Neural crest cell (in vitro differentiated cells): ENCODE measurements around the gene C10orf120. TPM values are rescaled to one million over a fixed set of nuclear protein-coding genes. Genes with fewer than 3 reads are reported as not detected.

ENCODE experiments used
- DNase-seq: peaks from one replicate; pipeline ENCODE4 v3.0.0; 2021; ENCODE audit warnings: low read depth, mixed read lengths, low spot score
- H3K27ac Mint-ChIP-seq: one replicate; pipeline ENCODE4 v1.8.0; 2021; ENCODE audit warnings: mild to moderate bottlenecking, mixed read lengths; ENCODE audit not compliant: unreplicated experiment
- H3K27me3 Mint-ChIP-seq: 2 replicates; pipeline ENCODE4 v1.8.0; 2021; ENCODE audit warnings: low read depth, mild to moderate bottlenecking, mixed read lengths
- H3K36me3 Mint-ChIP-seq: 2 replicates; pipeline ENCODE4 v1.8.0; 2021; ENCODE audit warnings: low read depth, mild to moderate bottlenecking, mixed read lengths
- H3K4me1 Mint-ChIP-seq: 2 replicates; pipeline ENCODE4 v1.8.0; 2021; ENCODE audit warnings: mixed read lengths
- H3K4me3 Mint-ChIP-seq: one replicate; pipeline ENCODE4 v1.8.0; 2021; ENCODE audit warnings: mild to moderate bottlenecking, mixed read lengths
- H3K9me3 Mint-ChIP-seq: 2 replicates; pipeline ENCODE4 v1.8.0; 2021; ENCODE audit warnings: mixed read lengths
- CTCF ChIP-seq: fragments of 200-600 bp; sonication (generic); conservative IDR thresholded peaks from 2 replicates; pipeline ENCODE4 v1.5.0; 2021; ENCODE audit warnings: antibody characterized with exemption, mild to moderate bottlenecking
- total RNA-seq: library from RNA; stranded (reverse); gene quantifications from 2 replicates; pipeline ENCODE4 v1.2.1, GENCODE V29; 2021

C10orf120 gene
- total RNA-seq, 1 donor from 2014 or later, result not detected

DNA sequence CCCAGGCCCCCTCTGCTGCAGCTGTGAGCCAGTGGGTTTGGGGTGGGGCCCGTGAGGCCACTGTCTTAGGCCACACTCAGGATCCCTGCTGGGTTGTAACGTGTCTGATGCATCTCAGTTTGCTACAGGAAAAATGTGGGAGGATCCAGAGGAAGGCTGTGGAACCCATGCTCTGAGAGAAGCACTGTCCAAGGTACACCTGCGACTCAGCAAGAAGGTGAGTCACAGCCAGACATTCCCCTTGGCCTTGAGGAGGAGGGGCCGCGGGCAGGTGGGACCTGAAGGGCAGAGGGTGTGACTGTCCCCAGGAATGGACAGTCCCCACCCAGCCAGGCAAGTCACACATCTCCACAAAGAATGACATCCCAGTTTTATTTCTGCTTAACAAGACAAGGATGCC lies 27.8 kb upstream of the C10orf120 start:
- H3K9me3 Mint-ChIP-seq, result no peaks in the 10 kb centered on the region
- TF ChIP-seq CTCF, result no peak
- H3K4me1 Mint-ChIP-seq, result no peaks in the 10 kb centered on the region
- H3K4me3 Mint-ChIP-seq, result no peak overlapping the region
- no peak overlapping the region for H3K27ac Mint-ChIP-seq
- peaks cover 25% of the 10 kb centered on the region for H3K27me3 Mint-ChIP-seq
- no peaks in the 10 kb centered on the region for H3K36me3 Mint-ChIP-seq
- no peak for DNase-seq

- Mint-ChIP-seq H3K4me1 (no peaks in the 10 kb centered on the region), H3K27ac (no peak overlapping the region), H3K9me3 (no peaks in the 10 kb centered on the region), H3K36me3 (no peaks in the 10 kb centered on the region), H3K4me3 (no peak overlapping the region), H3K27me3 (peaks cover 36% of the 10 kb centered on the region)
- TF ChIP-seq CTCF, result no peak
- no peak for DNase-seq
Observed at GRCh38 chr10:122725768-122726167, 26.1 kb upstream of the C10orf120 start.

GRCh38 chr10:122725006-122725405 lies 25.4 kb upstream of the C10orf120 start:
- H3K9me3 Mint-ChIP-seq, result no peaks in the 10 kb centered on the region
- no peak overlapping the region for H3K4me3 Mint-ChIP-seq
- DNase-seq, result no peak
- no peak for TF ChIP-seq CTCF
- no peaks in the 10 kb centered on the region for H3K36me3 Mint-ChIP-seq
- no peak overlapping the region for H3K27ac Mint-ChIP-seq
- H3K4me1 Mint-ChIP-seq, result no peaks in the 10 kb centered on the region
- peaks cover 44% of the 10 kb centered on the region for H3K27me3 Mint-ChIP-seq

DNA sequence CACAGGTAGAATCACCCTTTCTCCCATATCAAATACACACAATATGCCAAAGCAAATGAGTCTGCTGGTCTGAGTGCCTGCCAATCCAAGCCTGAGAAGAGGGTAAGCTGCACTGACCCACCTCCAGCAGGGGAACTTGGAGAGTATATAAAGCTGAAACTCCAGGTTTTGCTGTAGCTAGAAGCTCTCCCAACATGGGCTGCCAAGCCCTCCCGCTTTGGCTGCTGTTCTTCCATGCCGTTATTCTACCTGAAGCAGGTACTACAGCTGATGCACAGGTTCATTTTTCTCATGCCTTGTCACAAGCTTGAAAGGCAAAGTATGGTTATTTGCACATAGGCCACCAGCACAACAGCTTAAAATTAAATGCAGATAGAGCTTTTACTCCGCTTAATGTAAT lies 21.5 kb upstream of the C10orf120 start:
- no peaks in the 10 kb centered on the region for H3K9me3 Mint-ChIP-seq
- no peak overlapping the region for H3K27ac Mint-ChIP-seq

DNA sequence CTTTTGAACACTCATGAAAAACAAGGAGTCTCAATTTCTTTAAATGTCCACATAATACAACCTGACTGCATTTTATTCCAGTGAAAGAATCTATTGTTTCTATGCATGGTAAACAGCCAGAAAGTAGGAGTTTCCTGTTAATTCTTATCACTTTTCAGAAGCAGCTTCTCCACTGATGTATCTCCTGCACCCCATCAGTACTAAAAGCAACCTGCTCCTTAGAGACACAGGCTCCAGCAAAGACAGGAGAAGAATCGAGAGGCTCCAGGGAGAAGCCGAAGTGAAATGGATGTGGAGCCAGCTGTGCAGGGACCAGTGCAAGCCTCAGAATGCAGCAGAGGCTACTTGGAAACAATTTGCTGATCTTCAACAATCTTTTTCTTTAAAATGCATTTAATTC lies 16.4 kb upstream of the C10orf120 start:
- H3K27me3 Mint-ChIP-seq, result peaks cover 43% of the 10 kb centered on the region
- no peaks in the 10 kb centered on the region for H3K4me1 Mint-ChIP-seq
- H3K9me3 Mint-ChIP-seq, result no peaks in the 10 kb centered on the region
- H3K36me3 Mint-ChIP-seq, result no peaks in the 10 kb centered on the region
- H3K27ac Mint-ChIP-seq, result no peak overlapping the region
- H3K4me3 Mint-ChIP-seq, result no peak overlapping the region
- TF ChIP-seq CTCF, result no peak
- DNase-seq, result no peak

More for the DNA sequence above, 21.5 kb upstream of the C10orf120 start:
- TF ChIP-seq CTCF, result no peak
- H3K36me3 Mint-ChIP-seq, result no peaks in the 10 kb centered on the region
- DNase-seq, result no peak
- no peaks in the 10 kb centered on the region for H3K4me1 Mint-ChIP-seq
- H3K27me3 Mint-ChIP-seq, result peaks cover 62% of the 10 kb centered on the region
- no peak overlapping the region for H3K4me3 Mint-ChIP-seq

GRCh38 chr10:122715576-122715975 lies 15.9 kb upstream of the C10orf120 start:
- no peak for DNase-seq
- no peak overlapping the region for H3K27ac Mint-ChIP-seq
- H3K27me3 Mint-ChIP-seq, result peaks cover 38% of the 10 kb centered on the region
- no peaks in the 10 kb centered on the region for H3K36me3 Mint-ChIP-seq
- no peak overlapping the region for H3K4me3 Mint-ChIP-seq
- TF ChIP-seq CTCF, result no peak
- no peaks in the 10 kb centered on the region for H3K9me3 Mint-ChIP-seq
- H3K4me1 Mint-ChIP-seq, result no peaks in the 10 kb centered on the region
